Measurements from ENCODE around the gene SEBOX.

Gene SEBOX

DNA sequence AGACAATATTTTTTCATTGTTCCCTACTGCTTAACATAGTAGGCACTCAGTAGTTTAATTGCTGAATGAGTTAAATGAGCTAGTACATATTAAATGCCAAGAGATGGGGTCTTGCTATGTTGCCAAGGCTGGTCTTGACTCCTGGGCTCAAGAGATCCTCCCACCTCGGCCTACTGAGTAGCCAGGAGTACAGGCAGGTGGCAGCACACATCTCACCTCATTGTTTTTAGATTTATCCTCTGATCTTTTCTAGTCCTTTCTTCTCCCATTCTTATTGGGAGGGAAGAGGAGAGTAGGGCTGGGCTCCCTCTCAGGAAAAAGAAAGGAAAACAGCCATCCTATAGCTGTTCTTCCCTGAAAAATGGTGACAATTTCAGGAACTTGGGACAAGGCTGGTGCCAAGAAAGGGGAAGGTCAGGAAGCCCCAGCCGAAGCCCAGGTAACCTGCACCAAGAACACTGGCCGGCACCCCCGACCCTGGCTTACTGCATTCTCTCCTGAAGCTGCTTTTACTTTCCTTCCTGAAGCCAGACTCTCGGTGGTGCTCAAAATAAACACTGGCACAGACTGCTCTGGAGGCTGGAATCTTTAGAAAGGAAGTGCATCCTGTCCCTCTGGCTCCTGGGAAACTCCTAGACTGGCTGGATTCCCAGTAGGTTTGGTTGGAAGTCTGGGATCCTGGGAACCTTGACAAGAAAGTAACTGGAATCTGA lies 26.8 kb downstream of the SEBOX start:
- no peak for FAIRE-seq

GRCh38 chr17:28335959-28336871 lies 28.8 kb downstream of the SEBOX start:
- no peak for FAIRE-seq

GRCh38 chr17:28335201-28335958 lies 29.6 kb downstream of the SEBOX start, which contains the start of the genes IFT20 and TNFAIP1:
IFT20 (minus strand) TSS chr17:28335472; CDS start chr17:28331985, 3,487 bp downstream.
TNFAIP1 (plus strand) TSS chr17:28335761; CDS start chr17:28339522, 3,761 bp downstream.
- peak; percentile 93 for FAIRE-seq

DNA sequence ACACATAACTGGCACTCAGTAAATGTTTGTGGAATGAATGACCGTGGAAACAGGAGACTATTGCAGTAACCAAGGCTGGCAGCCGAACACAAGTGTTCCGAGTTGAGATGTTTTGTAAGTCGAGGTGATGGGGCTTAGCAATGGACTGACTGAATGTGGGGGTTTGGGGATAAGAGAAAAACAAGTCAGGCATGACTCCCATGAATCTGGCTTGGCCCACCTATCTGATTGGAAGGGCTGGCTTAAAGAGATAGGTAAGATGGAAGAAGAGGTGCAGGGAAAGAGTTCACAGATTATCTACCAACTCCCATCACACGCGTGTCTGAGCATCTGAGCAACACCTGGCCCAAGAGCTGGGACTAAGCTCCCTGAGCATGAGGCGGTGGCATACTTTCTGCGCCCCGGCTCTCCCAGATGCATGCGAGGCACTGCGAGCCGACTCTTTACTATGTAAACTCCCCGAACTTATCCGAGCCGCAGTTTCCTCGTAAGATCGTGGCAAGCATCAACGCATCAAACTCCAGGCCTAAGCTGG lies 30.3 kb downstream of the SEBOX start:
- FAIRE-seq: no peak

DNA sequence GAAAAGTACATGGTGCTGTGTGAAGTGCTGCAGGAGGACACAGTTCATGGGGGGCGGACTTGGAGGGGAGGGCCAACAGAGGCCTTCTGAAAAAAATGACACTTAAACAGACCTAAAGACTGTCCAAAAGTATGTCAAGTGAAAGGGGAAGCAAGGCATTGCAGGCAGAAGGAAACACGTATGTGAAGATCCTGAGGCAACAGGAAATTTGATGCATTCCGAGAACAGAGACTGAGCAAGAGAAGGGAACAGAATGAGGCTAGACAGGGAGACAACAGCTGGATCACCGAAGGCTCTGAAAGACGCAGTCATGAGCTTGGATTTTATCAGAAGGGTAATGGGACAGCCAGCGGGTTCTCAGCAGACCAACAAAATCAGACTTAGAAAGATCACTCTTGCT lies 30.8 kb downstream of the SEBOX start:
- no peak for FAIRE-seq

GRCh38 chr17:28333083-28333746 lies 31.8 kb downstream of the SEBOX start:
- FAIRE-seq: no peak

DNA sequence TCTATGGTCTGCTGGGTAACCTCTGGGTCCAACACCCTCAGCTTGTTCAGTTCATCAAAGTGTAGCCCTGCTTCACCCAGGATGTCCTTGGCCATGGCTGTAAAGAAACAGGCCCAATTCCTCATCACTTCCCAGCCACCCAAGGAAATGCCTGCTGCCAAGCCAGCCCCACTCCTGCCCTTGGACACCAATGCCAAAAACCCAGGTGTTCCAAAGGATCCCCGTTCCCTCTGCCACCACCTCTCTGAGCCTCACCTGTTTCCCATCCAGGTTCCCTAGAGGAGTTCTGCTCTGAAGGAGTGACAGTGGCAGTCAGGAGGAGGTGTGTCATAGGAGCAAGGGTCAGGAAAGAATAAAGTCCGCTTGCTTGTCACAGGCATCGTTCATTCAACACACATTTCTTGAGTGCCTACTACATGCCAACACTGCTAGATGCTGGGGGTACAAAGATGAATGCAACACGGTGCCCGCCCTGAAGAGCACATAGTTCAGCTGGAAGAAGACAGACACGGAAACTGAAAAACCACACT lies 33.0 kb downstream of the SEBOX start:
- no peak for FAIRE-seq

DNA sequence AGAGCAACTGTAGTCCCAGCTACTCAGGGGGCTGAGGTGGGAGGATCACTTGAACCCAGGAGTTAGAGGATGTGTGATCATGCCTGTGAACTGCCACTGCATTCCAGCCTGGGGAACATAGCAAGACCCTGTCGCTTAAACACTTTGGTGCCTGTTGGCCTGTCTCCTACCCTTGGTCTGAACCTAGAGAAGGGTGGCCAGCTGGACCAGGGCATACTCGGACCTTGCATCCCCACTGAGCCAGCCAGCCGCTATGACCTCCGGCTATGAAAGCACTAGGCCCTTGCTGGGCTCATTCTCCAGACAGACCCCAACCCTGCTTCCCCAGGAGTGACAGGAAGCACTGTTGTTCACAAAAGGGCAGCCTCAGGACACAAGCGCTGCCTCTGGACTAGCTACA lies 34.3 kb downstream of the SEBOX start:
- FAIRE-seq: no peak

GRCh38 chr17:28328325-28328724 lies 36.7 kb downstream of the SEBOX start:
- no peak for FAIRE-seq

DNA sequence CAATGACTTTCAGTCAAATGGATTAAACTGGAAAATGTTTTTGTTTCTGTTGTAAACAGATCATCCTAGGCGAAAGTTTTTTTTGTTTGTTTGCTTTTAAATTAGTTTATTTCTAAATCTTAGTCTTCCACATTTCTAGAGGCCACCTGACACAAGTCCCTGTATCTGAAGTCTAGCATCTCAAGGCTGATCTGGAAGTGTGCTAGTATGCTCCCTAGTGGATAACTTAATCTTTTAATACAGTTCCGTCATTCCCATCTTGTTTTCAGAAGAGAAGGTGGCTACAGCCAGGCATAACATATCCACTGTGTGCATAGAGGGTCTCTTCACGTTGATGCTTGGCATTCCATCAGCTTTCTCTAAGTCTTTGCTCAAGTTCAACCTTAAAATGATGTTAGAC lies 37.3 kb downstream of the SEBOX start:
- FAIRE-seq: no peak

DNA sequence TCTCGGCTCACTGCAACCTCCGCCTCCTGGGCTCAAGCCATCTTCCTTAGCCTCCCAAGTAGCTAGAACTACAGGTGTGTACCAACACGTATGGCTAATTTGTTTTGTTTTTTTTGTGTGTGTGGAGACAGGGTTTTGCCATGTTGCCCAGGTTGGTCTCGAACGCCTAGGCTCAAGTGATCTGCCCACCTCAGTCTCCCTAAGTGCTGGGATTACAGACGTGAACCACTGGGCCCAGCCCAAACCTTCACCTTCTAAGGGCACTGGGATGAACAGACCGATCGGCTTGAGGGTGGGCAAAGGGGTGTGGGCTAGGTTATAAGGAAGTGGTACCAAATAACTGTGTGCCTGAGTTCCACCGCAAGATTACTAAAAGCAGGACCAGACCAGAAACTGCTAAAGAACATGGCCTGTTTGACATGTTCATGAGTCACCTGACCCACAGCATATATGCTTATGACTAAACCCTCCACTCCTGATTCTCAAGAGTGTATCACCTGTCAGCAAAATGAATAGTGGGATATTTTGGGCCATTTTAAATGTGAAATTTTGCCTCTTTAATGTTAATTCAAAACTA lies 37.9 kb downstream of the SEBOX start:
- FAIRE-seq: no peak

DNA sequence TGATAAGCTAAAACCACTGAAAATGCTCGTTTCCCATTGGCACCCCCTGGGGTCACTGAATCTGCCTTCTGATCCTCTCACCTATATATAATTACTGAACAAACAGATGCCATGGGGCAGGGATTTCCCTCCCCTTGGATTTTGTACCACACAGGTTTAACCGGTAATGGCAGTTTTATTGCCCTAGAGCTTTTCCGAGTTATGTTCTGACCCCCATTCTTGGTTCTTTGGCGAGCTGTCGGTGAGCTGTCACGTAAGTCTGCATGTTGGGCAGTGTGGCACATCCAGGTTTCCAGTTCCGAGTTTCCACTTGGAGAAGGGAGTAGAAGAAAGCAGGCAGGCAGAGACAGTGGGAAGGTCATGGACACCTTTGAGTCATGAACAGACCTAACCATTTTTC lies 38.9 kb downstream of the SEBOX start:
- FAIRE-seq: no peak

GRCh38 chr17:28325211-28325610 lies 39.8 kb downstream of the SEBOX start:
- FAIRE-seq: no peak

GRCh38 chr17:28324781-28325180 lies 40.2 kb downstream of the SEBOX start:
- no peak for FAIRE-seq

DNA sequence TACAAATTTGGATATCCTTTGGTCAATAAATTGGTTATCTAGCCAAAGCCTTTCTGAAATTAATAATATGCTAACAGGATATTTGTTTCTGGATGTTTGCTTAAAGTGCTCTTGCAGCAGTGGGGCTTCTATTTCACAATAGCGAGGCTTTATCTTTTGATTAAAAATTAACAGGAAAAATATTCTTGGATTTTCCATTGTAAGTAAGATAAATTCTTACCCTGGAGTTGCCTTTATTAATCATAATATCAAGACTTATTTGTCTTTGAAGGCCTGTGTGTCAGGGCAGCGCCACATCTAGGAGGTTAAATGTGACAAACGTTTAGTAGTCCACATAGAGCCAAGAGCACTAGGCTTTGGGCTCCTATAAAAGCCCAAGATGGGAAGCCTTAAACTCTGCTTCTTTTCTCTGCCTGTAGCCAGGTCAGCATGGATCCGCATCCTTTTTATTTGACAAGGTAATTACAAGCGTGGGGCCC lies 40.7 kb downstream of the SEBOX start:
- no peak for FAIRE-seq

DNA sequence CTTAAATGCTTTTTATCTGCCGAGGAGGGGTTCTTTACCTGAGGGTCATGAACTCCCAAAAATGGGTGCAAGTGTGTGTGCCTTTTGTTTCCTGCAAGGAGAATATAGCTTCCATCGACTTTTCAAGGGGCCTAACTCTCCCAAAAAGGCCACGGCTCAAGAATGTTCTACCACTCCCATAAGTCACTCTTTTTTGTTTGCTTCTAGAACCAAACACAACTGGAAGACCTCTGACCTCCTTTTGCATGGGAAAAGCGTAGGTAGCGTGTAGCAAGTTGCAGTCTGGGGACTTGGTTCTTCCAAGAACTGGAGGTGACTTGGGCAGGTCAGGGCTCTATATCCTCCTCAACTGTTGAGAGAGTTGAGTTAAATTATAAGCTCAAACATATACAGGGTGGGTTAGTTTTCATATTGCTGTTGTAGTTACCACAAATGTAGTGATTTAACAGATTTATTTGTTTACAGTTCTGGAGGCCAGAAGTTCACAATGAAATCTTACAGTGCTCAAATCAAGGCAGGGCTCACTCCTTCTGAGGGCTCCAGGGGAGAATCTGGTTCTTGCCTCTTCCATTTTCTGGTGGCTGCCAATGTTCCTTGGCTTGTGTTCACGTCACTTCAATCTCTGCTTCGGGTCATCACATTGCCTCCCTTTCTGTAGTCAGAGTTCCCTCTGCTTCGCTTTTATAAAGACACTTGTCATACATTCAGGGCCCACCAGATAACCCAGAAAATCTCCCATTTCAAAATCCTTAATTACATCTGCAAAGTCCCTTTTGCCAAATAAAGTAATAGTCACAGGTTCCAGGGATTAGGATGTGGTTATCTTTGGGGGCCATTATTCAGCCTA lies 44.6 kb downstream of the SEBOX start:
- no peak for FAIRE-seq

DNA sequence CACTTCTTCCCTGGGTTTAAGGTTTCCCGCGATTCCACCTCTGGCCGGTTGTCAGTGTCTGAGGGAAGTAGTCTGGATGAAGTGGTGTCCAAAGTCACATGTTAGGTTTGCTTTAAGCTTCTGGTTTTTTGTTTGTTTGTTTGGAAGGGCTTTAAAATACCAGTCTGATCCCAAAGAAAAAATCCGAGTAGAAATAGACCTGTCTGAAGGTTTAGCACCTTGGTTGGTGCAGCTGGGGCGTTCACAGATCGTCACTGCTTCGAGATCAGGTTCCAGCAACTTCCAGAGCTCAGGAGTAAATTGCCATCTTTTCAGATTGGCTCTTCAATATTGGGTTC lies 45.4 kb downstream of the SEBOX start:
- FAIRE-seq: no peak

GRCh38 chr17:28318759-28319597 lies 46.0 kb downstream of the SEBOX start, which contains the start of gene TMEM97:
TMEM97 (plus strand) TSS chr17:28319200; CDS start chr17:28319240, 40 bp downstream.
- no peak for FAIRE-seq

DNA sequence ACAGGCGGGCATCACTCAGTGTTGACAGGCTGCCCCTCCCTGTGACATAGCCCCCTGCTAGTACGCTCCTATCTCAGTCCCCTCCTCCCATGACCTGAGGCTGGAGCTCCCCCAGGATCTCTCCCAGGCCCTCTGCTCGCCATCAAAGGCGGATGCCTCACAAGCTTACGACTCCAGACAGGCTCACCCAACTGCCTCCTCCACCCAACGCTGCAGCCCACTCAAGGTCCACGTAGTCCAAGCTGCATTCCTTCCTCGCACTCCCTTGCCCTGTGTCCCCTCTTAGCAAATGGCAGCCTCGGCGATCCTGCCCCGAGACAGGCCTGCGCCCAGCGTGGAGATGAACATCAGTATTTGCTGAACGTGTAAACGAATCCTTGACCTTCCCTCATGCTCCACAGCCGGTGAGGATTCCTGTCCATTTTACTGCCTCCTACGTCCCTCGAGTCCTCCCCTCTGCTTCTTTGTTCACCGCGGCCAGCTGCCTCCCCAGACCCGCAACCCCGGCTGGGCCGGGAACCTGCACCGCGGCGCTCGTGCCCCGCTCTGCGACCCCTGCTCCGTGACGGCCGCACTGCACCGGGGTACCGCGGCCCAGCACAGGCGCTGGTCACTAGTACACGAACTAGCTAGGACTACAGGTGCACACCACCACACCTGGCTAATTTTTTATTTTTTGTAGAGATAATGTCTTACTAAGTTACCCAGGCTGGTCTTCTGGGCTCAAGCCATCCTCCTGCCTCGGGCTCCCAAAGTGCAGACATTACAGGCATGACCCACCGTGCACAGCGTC lies 46.8 kb downstream of the SEBOX start:
- FAIRE-seq: no peak
